HG03066 (cell line): Measurements from ENCODE around the gene LYRM1.

Source experiments
- ATAC-seq: cut with Tn5 transposase; IDR thresholded peaks from one replicate; pipeline ENCODE4 v1.9.1; 2021; ENCODE audit warnings: low read depth; ENCODE audit not compliant: unreplicated experiment

Gene LYRM1

GRCh38 chr16:20871258-20871657 lies 29.3 kb upstream of the LYRM1 start:
- ATAC-seq: no peak

DNA sequence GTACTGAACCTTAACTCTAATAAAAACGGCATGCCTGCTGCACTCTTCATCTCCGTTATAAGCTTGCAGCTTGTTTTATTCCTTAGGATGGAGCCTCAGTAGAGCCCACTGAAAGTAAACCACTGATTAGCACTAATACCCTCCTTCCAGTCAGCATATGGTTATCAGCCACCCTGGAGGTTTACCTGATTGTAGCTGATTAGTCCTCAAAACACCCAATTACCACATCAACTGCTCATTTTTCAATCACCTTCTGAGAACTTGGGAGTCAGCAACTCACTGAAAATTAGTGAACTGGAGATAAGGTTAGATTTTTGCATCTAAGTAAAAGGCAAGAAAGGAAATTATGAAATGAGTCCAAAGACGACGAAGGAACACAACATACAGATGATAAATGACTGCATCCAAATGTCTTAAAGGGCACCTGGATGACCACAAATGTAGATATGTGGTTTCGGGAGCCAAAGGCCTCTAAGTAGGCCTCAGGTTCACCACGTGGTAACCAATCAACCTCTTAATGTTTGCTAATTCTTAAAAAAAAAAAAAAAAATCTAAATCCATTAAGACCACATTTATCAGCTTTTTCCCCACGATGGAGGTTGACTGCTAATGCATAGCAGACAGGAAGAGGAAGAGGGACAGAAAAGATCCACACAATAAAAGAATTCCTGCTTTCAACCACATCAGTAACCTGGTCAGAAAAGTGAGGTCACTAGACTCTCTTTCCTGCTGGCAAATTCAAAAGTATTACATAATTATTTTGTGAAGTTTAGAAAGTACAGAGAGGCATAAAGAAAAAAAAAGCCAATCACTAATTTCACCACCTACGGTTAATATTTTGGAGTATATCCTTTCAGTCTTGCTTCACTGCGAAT lies 28.4 kb upstream of the LYRM1 start:
- no peak for ATAC-seq

DNA sequence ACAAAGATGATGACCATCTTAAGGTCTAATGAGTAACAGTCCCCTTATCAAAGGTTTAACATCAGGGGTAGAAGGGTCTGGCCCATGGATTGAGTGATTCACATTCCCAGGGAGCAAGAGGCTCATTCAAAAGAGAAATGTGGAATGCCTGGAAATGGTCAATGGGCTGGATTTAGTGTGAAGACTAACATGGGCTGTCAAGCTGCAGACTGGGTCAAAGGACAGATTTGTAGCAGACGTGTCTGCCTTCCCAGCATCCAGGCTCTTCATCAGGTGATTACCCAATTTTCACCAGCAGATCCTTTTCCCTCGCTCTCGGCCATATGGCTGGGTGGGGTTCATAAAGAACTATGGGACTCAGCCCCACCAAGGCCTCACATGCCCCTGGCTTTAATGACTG lies 27.2 kb upstream of the LYRM1 start:
- ATAC-seq: no peak

DNA sequence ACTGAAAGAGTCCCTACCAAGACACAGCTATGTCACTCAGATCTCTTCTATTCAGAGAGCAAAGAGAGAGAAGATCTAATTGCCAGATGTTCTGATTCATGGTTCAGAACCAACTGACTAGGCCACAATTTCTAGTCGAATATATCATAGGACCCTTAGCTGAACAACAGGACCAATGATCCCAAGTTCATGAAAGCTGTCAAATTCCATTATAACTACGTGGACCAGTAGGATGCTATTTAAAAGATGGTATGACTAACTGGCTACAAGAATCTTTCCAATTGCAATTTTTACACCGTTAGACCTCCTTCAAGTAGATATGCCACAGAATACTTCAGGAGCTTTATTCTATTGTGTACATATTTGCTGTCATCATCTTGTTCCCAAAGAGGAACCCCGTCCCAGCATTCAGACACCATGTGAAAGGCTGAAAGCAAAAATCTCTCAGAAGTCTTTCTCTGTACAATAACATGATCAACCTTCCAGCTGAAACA lies 26.4 kb upstream of the LYRM1 start:
- ATAC-seq: no peak

- no peak for ATAC-seq
These were observed 25.3 kb upstream of the LYRM1 start for GRCh38 chr16:20875355-20875650.

DNA sequence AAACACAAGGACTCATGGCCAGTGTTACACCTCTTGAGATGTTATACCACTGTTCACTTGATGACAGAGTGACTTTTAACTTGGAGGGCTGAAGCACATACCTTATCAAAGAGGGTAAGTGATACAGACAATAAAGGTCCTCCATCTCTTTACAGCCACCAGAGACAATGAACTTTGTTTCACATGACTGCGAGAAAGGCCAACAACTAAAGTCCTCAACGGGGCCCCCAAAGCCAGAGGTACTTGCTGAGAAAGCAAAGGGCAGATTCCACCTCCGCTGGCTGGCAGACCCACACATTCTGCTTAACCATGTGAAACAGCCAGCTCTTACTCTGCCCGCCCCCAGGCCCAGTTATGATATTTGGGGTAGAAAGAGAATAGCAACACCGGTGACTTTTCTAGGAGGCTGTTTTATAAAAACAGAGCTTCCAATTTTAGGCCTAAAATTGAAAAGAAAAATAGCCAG lies 21.9 kb upstream of the LYRM1 start:
- ATAC-seq: no peak

DNA sequence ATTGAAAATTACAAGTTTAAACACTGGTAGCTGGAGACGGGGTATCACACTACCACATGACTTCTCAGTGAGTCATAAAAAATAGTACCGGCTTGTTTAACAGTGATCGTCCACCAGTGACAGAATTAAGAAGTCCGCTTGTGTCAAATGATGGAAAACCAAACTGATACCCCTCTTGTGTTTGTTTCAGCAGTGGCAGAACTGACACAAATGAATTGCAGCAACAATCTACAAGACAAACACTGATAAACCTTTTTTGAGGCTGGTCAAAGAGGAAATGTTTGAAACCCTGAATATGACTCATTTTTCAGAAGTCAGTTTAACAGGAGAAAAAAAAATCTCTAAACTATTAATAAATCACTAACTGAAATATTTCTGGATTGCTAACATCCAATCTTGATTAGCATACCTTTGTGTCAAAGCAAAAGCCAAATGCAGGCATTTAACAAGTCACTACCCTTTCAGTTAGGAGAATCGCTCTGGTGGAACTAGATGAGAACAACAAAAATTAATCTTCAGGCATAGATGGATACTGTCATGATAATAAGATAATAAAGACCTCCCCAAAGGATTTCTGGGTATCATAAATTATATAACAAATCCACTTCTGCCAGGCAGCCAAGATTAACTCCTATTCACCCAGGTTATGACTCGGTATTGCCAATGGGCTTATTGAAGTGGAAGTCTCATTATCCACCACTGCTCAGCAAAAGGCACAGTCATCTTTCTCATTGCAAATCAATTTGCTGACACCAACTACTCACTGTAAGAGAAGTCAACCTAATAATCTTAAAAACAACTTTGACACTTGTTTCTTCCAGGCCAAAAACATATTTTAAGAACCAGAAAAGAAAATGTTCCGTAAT lies 21.2 kb upstream of the LYRM1 start:
- peak; percentile 37 for ATAC-seq

DNA sequence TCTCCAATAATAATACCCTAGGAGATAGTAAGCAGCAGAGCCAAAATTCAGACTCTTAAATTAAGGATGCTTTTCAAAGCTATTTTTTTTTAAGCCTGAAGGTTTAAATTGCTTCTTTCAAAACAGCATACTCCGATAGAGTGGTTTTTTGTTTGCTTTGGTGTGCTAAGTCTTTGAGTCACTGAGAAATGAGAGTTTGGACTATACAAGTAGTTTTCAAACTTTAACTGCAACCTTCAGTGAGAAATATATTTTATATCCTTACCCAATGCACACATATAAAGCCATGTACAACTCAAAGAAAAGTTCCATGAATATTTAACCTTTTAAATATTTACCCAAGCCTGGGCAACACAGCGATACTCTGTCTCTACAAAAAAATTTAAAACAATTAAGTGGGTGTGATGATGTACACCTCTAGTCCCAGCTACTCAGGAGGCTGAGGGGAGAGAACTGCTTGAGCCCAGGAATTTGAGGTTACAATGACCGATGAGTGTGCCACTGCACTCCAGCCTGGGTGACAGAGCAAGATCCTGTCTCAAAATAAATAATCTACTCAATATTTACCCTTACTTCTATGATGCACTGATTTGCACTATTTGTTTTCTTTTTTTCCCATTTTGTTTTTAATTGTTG lies 19.6 kb upstream of the LYRM1 start:
- ATAC-seq: no peak

DNA sequence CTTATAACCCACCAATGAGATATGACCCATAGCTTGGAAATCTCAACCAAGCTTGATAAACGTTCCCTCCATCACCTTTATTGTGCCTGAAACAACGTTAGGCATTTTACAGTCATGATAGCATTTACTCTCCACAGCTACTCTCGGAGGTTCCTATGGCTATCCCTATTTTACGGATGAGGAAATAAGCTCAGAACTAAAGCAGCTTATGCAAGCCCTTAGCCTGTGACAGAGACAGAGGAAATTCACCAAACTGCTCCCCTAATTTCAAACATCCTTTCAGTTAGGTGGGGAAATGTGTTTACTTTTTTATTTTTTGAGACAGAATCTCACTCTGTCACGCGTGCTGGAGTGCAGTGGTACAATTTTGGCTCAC lies 19.1 kb upstream of the LYRM1 start:
- no peak for ATAC-seq

DNA sequence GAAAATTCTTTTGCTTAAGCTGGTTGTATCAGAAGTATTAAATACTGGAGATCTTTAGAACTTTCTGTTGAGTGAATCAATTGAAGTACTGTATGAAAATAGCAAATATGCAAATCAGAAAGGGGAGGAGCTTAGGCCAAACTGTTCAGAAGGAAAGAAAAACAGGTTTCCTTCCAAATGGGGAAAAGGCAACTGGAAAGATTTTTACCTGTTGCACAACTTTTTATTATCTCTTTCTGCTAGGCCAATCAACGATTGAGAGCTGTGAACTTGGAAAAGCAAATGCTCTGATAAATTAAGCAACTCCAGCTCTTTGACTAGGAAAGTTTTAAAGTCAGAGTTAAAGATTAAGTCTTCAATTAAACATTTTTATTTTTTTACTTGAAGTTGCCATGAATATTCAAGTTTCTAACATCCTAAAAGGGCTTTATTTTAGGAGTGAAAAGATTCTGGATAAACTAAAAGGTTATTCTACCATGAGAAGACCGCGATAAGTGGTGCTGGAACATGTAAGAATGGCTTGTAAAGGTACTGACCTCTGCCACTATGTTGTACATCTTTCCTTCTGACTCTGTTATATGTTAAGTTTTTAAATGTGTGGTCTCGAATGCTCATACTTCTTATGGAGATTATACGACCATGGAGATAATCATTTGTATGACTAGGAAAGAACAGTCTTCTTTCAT lies 16.9 kb upstream of the LYRM1 start:
- ATAC-seq: no peak

DNA sequence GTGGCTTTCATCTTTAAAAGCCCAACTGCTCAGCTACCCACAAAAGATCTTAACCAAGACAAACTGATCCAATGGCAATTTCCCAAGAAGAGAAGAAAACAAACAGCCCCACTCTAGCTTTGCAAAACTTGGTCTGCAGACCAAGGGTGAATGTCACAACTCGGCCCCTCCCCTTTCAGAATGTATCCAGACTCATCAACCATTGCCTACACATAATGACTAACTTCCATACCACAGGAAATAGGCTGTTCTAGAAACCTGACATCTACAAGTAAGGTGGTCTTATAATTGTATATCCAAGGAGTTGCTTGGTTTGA lies 16.4 kb upstream of the LYRM1 start:
- no peak for ATAC-seq

DNA sequence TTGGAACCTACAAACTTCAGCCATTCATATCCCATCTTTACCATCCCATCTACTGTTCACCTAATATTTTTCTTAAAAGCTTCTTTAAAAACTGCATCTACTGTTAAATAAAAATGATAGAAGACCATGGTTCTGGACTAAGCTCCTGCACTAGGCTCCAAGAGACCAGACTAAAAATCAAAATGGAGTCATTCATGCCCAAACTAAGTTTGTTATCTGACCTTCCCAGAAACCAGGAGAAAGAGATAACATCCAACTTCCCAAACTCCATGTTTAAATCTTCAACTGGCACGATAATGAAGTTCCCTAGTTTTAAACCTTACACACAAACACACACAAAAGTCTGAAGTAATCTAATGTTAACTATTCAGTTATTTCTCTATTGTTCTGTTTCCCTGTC lies 14.3 kb upstream of the LYRM1 start:
- no peak for ATAC-seq

- no peak for ATAC-seq
These were observed 13.4 kb upstream of the LYRM1 start for GRCh38 chr16:20887207-20887606.

GRCh38 chr16:20889625-20890275 lies 10.8 kb upstream of the LYRM1 start:
- no peak for ATAC-seq

- ATAC-seq: no peak
These were observed 6.2 kb upstream of the LYRM1 start for GRCh38 chr16:20894388-20894787.

DNA sequence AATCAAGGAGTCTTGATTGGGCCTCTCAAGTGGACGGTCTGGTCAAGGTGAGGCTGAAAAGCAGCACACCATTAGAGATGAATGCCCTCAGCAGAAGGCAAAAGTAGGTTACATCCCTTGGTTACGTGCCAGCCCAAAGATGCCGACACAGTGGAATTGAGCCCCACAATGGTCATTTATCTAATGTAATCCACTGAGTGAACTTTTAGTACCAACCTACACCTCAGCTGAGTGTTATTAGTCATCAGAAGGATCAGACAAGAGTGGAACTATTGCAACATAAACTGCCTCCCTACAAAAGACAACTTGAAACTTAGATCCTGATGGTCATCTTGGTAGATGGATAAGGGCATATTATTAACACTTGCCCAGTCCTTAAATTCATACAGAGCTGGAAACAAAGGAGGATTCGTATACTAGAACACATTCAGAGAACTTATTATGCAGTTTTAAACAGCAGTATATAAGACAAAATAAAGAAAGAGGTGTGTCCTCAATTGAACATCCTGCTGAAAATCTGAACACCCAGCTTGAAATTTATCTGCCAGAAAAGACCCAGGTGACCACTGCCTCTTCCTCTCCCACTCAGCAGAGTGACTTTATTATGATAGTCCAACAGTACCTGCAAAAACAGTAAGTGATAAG lies 3.2 kb upstream of the LYRM1 start:
- no peak for ATAC-seq

DNA sequence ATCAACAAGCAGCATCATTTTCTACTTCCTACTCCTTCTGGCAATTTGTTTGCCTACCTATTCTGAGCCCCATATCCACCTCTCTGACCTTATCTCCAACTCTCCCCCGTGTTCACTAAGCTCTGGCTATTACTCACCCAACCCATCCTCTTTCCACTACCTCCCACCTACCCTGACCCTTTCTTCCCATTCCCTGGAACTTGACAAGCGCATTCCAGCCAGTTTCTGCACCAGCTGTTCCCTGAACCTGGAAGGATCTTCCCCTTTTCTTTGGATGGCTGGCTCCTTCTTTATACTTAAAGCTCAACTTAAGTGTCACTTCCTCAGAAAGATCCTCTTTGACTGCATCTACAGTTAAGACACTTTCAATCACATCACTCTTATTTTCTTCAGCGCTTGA lies 2.6 kb upstream of the LYRM1 start:
- ATAC-seq: no peak

- ATAC-seq: no peak
These were observed 1.5 kb upstream of the LYRM1 start for GRCh38 chr16:20899071-20899470.

- ATAC-seq: no peak
These were observed 883 bp upstream of the LYRM1 start for GRCh38 chr16:20899477-20900298.
